GM19372 (cell line): ENCODE measurements around the gene ZNF221.
A peak's percentile ranks its signal among the peaks of the same experiment; 100 is the strongest.

Experiments used
- ATAC-seq: cut with Tn5 transposase; IDR thresholded peaks from one replicate; pipeline ENCODE4 v1.9.1; 2021; ENCODE audit warnings: mild to moderate bottlenecking, low read depth, moderate library complexity; ENCODE audit not compliant: unreplicated experiment

Gene ZNF221

GRCh38 chr19:43956827-43957226 lies 5.8 kb downstream of the ZNF221 start:
- no peak for ATAC-seq

DNA sequence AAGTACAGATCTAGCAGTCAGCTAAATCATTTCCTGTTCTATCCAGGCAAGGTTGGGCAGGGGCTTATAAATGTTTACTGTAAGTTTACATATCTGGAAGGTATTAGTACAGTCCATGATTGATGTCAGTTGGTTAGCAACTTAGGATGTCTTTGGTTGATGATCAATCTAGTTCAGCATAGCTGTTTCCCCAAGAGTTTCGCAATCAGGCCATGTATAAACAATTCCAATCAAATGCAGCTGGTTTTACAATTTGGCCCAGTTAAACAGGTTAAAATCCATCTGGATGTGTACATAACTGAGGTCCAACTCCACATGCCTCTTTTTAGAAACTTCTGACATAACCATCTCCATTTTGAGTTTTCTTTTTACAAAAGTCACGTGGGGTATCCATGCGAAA lies 6.9 kb downstream of the ZNF221 start:
- no peak for ATAC-seq

GRCh38 chr19:43960411-43960810 lies 9.4 kb downstream of the ZNF221 start:
- no peak for ATAC-seq

- ATAC-seq: no peak
Measured at GRCh38 chr19:43966079-43966694, 15.2 kb downstream of the ZNF221 start.

DNA sequence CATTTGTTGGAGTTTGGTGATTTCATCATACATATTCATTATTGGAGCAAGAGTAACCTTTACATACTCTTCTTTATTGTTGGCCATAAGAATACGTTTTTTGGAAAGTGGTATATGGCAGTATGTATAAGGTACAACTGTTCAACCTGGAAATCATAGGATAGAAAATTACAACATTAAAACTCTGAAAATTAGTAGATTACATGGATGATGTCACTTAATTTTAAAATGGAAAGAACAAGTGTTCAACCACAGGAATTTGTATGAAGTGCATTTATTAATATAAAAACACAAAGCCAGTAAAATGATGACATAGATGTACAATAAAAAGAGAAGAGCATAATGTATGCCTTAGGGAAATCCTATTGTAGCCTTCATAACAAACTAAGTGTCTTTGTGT lies 25.7 kb downstream of the ZNF221 start:
- no peak for ATAC-seq

DNA sequence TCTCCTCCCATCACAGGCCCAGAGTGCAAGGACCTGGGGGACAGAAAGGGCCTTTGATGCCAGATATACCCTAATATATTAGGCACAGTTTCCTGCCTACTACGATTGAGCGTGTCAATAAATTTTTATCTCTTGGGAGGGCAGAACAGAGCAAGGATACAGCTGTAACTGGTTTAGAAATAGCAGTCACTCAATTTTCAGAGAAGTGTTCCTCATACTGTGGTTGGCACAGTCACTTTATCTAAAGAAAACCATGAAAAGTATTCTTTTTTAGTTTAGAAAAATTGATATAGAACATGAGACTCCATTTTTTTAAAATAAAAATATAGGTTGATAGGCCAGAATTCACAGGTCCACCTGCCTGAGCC lies 32.5 kb downstream of the ZNF221 start:
- no peak for ATAC-seq

- peak; percentile 86 for ATAC-seq
Measured at GRCh38 chr19:43983912-43984686, 33.1 kb downstream of the ZNF221 start, which contains the start of gene ZNF155. Gene ZNF155, plus strand, starts transcription at chr19:43984188. Its CDS starts 4,356 bp downstream, at chr19:43988544.

DNA sequence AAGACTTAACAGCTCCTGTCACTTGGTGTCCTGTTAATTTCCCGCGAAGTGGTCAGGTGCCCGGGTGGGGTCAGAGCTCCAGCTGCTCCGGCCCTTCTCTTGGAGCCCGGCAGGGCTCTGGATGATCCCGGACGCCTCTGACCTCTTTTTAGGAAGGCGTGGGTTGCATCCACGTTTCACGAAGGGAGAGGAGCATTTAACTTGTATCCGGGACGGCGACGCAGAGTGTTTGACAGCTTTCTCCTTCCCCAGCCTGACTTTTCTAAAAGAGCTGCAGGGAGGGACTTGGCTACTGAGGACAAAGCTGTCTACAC lies 33.6 kb downstream of the ZNF221 start:
- no peak for ATAC-seq

DNA sequence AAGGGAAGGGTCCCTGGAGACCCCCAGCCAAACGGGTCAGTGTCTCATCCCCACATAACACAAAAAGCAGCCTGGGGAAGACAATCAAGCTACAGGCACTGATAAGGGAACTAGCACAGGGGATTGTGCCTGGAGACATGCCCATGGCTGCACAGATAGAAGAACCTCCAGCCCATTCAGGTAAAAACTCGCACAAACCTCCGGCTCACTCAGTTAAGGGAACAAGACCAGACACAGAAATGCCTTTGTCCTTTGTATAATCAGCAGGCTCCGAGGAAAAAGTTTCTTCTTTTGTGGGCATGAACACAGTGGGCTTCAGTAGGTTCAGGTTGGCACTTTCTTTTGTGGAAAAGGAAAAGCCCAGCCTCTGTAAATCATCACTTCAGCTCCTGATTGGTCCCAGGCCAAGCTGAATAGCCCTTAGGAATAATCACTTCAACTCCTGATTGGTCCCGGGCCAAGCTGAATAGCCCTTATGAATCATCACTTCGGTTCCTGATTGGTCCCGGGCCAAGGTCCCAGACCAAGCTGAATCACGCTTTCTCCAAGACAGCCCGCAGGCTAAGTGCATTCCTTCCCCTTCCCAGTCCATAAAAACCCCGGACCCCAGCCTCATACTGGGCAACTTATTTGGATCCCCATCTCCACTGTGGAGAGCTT lies 46.7 kb downstream of the ZNF221 start:
- no peak for ATAC-seq

DNA sequence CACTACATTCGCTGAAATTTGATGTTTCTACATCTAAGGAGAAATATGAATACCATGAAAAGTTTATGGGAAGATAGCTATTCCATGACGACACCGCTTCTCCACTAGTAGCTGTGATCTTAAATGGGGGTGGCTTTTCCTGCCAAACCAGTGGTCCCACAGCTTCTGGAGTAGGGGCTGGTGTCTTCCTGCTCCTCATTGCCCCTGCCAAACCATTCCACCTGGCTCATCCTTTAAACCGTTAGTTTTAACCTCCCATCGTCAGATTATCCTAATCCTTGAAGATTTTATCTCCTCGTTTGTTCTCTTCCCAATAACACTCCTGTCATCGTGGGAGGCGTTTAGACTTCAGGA lies 51.2 kb downstream of the ZNF221 start:
- no peak for ATAC-seq

DNA sequence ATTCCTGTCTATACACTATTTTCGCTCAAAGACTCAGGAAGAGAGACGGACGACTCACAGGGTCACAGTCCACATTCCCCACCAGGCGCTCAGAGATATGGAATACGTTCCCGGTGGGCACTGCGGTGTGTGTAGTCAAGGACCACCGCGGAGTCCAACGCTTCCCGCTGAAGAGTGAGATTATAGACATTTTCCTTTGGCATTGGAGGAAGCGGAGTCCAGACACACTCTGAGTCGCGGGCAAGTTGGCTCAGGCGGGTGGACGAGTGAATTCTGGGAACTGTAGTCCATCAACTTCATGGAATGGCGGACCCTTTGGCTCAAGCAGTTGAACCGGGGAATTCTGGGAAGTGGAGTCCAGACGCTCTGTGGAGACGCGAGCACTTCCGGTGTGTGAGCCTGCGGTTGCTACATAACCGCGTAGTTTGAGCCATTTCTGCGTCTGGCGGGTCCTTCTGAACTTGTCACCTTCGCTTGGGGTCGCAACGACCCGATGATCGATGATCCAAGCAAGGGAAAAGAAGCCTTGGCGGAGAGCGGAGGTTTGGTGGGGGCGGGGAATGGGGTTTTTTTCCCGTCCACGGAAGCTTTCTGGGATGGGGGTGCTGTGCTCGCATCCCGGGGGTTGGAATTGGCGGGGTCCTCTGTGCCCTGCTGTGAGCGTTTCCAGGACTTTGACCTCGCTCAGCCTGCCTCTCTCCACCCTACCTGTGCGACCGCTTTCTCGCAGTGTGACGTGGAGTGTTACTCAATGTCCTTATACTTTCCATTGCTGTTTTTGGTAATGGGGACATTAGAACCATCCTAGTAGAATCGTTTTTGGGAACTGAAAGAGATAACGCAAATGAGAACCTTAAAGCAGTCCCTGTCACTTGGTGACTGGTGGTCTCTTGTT lies 51.8 kb downstream of the ZNF221 start, which contains the start of gene ZNF230:
ZNF230 (plus strand) TSS at position 392 of the 895 bp plus-strand sequence. CDS start 4,122 bp downstream, outside the sequence.
- ATAC-seq: peak; percentile 89

- no peak for ATAC-seq
Measured at GRCh38 chr19:44003461-44004009, 52.5 kb downstream of the ZNF221 start.

DNA sequence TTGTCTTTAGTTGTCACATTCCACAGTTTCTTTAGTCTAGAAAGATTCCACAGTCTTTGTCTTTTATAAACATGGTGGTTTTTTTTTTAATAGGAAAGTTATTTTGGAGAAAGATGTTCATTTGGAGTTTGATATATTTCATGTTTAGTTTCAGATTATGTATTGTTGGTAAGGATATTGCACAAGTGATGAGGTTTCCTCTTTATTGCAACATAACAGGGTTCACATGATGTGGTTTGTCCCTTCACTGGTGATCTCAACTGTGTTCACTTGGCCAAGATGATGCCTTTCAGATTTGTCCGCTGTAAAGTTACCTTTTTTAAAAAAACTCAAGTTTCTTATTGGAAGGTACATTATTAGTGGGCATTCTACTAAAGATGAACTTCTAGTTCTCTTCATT lies 54.9 kb downstream of the ZNF221 start:
- ATAC-seq: no peak

- ATAC-seq: no peak
Measured at GRCh38 chr19:44007473-44007872, 56.4 kb downstream of the ZNF221 start.

- ATAC-seq: no peak
Measured at GRCh38 chr19:44010468-44010867, 59.4 kb downstream of the ZNF221 start.
